Measurements from ENCODE around the gene SLC23A1. TPM values are rescaled to one million over a fixed set of nuclear protein-coding genes. Genes with fewer than 3 reads are reported as not detected.

The SLC23A1 gene
- under 1 TPM in 1 of 2 donors, not detected in 1; 0.40 TPM for total RNA-seq
- under 1 TPM; 0.78 to 0.99 TPM for polyA plus RNA-seq (ENCODE audit: insufficient read length in 2 of 2)
- long read RNA-seq, donor 1: 0 reads
- long read RNA-seq, donor 2: 0 reads
- long read RNA-seq, donor 3: 0 reads
- long read RNA-seq, donor 4: 0 reads

DNA sequence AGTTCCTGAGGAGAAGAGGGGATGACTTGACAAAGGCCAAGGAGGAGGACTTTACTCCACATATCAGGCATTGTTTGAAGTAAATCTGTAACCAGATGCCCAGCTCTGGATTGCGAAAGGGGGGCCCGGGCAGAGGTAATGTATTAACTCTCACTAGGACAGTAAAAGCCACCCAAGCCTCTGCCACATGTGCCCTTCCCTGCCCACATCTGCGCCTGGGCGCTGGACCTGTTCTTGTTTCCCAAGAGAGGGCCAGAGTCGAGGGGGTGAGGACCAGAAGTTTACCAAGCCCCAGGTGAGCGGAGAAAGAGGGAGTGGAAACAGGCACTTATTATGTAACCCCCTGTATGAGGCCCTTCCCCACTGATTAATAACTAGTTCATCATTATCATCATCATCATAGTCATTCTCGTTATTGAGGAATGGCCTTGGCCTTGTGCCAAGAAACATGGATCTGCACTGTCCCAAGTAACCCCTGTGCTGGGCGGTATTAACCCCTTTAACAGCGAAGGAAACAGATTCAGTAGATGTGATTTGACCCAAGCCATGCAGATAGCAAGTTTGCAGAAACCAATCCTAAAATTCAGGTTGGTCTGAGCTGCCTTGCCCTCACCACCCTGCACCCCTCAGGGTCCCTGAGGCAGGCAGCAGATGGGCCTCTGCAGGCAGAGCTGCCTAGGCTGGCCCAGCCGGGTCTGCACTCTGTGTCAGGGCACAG is at the start of gene SLC23A1:
SLC23A1 (minus strand) TSS at position 23 of the 718 bp plus-strand sequence. CDS start 44 bp downstream, outside the sequence.
- H3K4me3 ChIP-seq (ENCODE audit: low read depth, low read length): no peak within 1 kb of the TSS
- peaks cover 8% of the 10 kb centered on the region for H3K36me3 ChIP-seq (ENCODE audit: control insufficient read depth, insufficient read depth, low read length)
- H3K27ac ChIP-seq (ENCODE audit: low read depth, low read length): no peak within 1 kb of the TSS
- peaks cover 2% of the 10 kb centered on the region for H3K27me3 ChIP-seq (ENCODE audit: control insufficient read depth, insufficient read depth, low read length)
- no peak for DNase-seq (ENCODE audit: low read depth in 4 of 6, low spot score in 6 of 6)
- no peaks in the 10 kb centered on the region for H3K9me3 ChIP-seq (ENCODE audit: control insufficient read depth, insufficient read depth, low read length)
- peaks cover 4% of the 10 kb centered on the region for H3K4me1 ChIP-seq (ENCODE audit: control insufficient read depth, insufficient read depth, low read length)
- WGBS (ENCODE audit: insufficient coverage): 72% methylated on average over 6 of the region's 10 CpGs

DNA sequence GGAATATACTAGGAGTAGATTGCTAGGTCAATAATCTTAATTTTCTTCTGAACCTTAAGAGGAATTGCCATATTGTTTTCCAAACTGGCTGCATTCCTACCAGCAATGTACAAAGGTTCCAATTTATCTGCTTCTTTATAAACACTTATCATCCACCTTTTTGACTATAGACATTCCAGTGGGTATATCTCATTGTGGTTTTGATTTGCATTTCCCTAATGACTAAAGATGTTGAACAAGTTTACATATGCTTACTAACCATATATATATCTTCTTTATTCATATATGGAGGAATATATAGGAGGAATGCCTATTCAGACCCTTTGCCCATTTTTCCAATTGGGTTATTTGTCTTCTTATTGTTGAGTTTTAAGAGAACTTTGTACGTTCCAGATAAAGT is 48.6 kb upstream of the SLC23A1 start:
- Histone ChIP-seq H3K4me3 (ENCODE audit: low read depth, low read length) (no peak overlapping the region), H3K36me3 (ENCODE audit: control insufficient read depth, insufficient read depth, low read length) (peaks cover 45% of the 10 kb centered on the region), H3K9me3 (ENCODE audit: control insufficient read depth, insufficient read depth, low read length) (no peaks in the 10 kb centered on the region), H3K27me3 (ENCODE audit: control insufficient read depth, insufficient read depth, low read length) (no peaks in the 10 kb centered on the region), H3K4me1 (ENCODE audit: control insufficient read depth, insufficient read depth, low read length) (no peaks in the 10 kb centered on the region), H3K27ac (ENCODE audit: low read depth, low read length) (no peak overlapping the region)
- WGBS (ENCODE audit: insufficient coverage): no CpG with 5 or more reads among the region's 1 CpG
- DNase-seq (ENCODE audit: low read depth in 4 of 6, low spot score in 6 of 6): no peak

DNA sequence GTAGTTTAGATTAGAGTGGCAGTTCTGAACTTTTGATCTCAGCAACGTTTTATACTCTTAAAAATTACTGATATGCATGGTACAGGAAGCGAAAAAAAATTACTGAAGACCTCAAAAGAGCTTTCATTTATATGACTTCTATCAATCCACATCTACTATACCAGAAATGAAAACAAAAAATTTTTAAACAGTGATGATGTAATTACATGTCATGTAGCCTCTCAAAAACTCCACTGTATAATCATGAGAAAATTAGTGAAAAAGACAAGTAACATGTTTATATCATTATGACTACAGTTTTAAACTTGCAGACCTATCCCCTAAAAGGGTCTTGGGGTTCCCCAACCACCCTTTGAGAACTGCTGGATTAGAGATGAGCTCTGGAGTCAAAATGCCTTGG is 46.9 kb upstream of the SLC23A1 start:
- WGBS (ENCODE audit: insufficient coverage): no CpG with 5 or more reads among the region's 2 CpGs
- peaks cover 45% of the 10 kb centered on the region for H3K36me3 ChIP-seq (ENCODE audit: control insufficient read depth, insufficient read depth, low read length)
- no peaks in the 10 kb centered on the region for H3K27me3 ChIP-seq (ENCODE audit: control insufficient read depth, insufficient read depth, low read length)
- H3K4me3 ChIP-seq (ENCODE audit: low read depth, low read length): no peak overlapping the region
- H3K4me1 ChIP-seq (ENCODE audit: control insufficient read depth, insufficient read depth, low read length): no peaks in the 10 kb centered on the region
- H3K27ac ChIP-seq (ENCODE audit: low read depth, low read length): no peak overlapping the region
- H3K9me3 ChIP-seq (ENCODE audit: control insufficient read depth, insufficient read depth, low read length): no peaks in the 10 kb centered on the region
- no peak for DNase-seq (ENCODE audit: low read depth in 4 of 6, low spot score in 6 of 6)

DNA sequence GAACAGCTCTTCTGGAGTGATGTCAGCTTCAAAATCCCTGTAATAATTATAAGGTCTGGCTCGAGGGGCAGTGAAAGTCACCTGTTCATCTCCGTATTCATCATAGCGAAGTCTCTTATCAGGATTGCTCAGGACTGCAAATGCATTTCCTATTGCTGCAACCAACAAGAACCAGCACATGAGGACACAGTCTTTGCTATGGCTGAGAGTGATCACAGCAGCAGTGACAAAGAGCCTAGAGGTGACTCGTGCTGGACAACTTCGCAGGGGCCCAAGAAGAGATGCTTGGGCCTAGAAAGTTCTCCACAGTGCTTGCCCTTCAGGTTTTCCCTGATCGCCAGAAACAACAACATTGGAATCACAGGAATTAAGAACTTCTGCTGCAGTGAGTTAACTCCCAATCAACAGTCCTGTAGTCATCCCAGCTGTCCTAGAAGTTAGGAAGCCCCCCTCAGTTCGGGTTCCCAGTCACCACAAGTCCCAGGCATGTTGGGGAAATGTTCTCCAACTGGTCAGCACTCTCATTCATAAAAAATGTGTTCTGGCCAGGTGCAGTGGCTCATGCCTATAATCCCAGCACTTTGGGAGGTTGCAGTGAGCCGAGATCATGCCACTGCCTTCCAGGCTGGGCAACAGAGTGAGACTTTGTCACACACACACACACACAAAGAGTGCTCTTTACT is 43.2 kb upstream of the SLC23A1 start:
- H3K27ac ChIP-seq (ENCODE audit: low read depth, low read length): no peak overlapping the region
- WGBS (ENCODE audit: insufficient coverage): 97% methylated on average over 8 of the region's 8 CpGs
- peaks cover 44% of the 10 kb centered on the region for H3K36me3 ChIP-seq (ENCODE audit: control insufficient read depth, insufficient read depth, low read length)

DNA sequence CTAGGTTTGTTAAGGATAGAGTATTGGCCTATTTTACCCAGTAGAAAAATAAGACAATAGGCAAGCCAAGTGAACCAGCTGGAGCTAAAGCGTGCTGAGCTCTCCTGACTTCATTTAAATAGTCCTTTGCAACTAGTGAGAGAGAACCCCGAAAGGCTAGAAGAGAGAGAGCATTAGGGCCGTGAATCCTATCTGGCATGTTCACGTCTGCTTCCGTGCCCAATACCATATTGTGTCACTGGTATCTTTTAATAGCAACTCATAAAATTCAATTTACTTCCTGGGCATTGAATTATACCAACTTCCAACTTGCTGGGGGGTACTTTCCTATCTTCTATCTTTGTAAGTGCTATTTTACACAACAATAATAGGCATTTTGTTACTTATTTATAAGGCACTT is 42.4 kb upstream of the SLC23A1 start:
- no CpG with 5 or more reads among the region's 5 CpGs for WGBS (ENCODE audit: insufficient coverage)
- H3K27ac ChIP-seq (ENCODE audit: low read depth, low read length): no peak overlapping the region
- H3K4me1 ChIP-seq (ENCODE audit: control insufficient read depth, insufficient read depth, low read length): no peaks in the 10 kb centered on the region
- no peak for DNase-seq (ENCODE audit: low read depth in 4 of 6, low spot score in 6 of 6)
- H3K27me3 ChIP-seq (ENCODE audit: control insufficient read depth, insufficient read depth, low read length): no peaks in the 10 kb centered on the region
- no peak overlapping the region for H3K4me3 ChIP-seq (ENCODE audit: low read depth, low read length)
- H3K36me3 ChIP-seq (ENCODE audit: control insufficient read depth, insufficient read depth, low read length): peaks cover 50% of the 10 kb centered on the region
- H3K9me3 ChIP-seq (ENCODE audit: control insufficient read depth, insufficient read depth, low read length): no peaks in the 10 kb centered on the region

More for the DNA sequence above, 43.2 kb upstream of the SLC23A1 start:
- DNase-seq (ENCODE audit: low read depth in 4 of 6, low spot score in 6 of 6): no peak
- no peaks in the 10 kb centered on the region for H3K4me1 ChIP-seq (ENCODE audit: control insufficient read depth, insufficient read depth, low read length)
- H3K4me3 ChIP-seq (ENCODE audit: low read depth, low read length): no peak overlapping the region
- H3K9me3 ChIP-seq (ENCODE audit: control insufficient read depth, insufficient read depth, low read length): no peaks in the 10 kb centered on the region
- no peaks in the 10 kb centered on the region for H3K27me3 ChIP-seq (ENCODE audit: control insufficient read depth, insufficient read depth, low read length)

DNA sequence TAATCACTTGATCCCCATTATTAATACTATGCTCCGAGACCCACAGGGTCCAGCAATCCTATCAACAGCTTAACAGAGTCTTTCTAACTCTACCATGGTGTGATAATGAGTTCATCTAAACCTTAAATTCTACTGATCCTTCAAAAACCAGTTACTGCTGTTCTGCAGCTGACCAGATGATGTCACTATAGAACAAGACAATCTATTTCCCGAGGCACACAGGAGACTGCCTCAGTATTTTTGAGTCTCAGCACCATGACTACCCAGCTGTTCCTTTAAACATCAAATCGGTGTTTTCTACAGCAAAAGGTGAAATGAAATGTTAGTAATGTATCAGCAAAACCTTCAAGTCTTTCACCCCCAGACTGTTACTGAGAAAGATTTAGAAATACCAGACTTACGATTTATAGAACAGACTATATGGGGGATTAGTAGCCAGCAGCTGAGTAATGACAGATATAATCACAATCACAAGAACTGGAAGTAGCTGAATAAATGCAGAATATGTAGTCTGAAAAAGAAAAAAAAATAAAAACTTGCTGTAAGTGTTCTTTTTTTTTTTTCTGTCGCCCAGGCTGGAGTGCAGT is 39.3 kb upstream of the SLC23A1 start:
- 0% methylated on average over 1 of the region's 5 CpGs for WGBS (ENCODE audit: insufficient coverage)
- Histone ChIP-seq H3K4me3 (ENCODE audit: low read depth, low read length) (no peak overlapping the region), H3K27me3 (ENCODE audit: control insufficient read depth, insufficient read depth, low read length) (no peaks in the 10 kb centered on the region), H3K36me3 (ENCODE audit: control insufficient read depth, insufficient read depth, low read length) (peaks cover 53% of the 10 kb centered on the region), H3K27ac (ENCODE audit: low read depth, low read length) (no peak overlapping the region), H3K4me1 (ENCODE audit: control insufficient read depth, insufficient read depth, low read length) (peaks cover 9% of the 10 kb centered on the region), H3K9me3 (ENCODE audit: control insufficient read depth, insufficient read depth, low read length) (no peaks in the 10 kb centered on the region)
- DNase-seq (ENCODE audit: low read depth in 4 of 6, low spot score in 6 of 6): peak in 3 of 6 donors; percentile 58 to 92 (median 86)

DNA sequence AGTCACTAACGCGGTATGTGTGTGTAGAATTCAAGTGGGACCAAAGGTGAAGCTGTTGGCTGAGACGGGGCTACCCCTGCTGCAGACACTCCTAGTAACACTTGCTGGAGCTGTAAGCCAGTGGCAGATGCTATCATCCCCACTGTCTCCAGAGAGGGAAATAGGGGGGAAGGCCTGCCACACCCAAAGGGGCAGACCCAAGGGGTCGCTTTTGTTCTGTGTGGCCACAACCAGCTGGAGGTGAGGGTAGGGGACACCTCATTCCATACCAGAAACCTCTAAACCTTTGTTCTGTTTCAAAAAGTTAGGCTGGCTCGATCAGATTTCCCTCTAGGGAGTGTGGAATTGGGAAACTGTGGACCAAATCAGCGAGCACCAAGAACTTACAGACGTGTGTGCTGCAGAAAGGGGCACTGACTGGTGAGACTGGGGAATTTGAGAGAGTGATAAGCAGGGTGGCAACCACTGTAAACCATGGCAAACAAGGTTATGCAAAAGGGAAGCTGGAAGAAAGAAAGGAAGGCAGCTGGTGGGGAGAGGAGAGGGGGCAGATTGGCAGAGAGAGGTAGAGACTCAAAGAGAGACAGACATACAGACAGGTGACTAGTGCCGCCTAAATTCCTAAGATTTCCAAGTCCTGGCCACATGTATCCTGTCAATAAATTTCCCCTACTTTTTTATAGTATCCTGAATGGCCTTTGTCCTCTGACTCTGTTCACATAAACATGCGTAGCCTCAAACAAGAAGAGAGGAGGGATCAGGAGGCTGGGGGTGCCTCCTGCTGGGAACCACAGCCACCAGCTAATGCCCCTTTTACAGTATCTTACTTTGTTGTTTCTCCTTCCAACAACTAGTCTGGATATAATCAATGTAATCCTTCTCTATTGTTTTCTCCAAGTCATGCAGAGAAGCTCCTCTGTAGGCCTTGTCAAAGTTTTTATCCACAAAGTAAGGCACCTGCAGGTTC is 36.4 kb upstream of the SLC23A1 start:
- no peak for DNase-seq (ENCODE audit: low read depth in 4 of 6, low spot score in 6 of 6)
- no peaks in the 10 kb centered on the region for H3K9me3 ChIP-seq (ENCODE audit: control insufficient read depth, insufficient read depth, low read length)
- H3K27ac ChIP-seq (ENCODE audit: low read depth, low read length): no peak overlapping the region
- no peaks in the 10 kb centered on the region for H3K27me3 ChIP-seq (ENCODE audit: control insufficient read depth, insufficient read depth, low read length)
- H3K4me1 ChIP-seq (ENCODE audit: control insufficient read depth, insufficient read depth, low read length): peaks cover 32% of the 10 kb centered on the region
- H3K4me3 ChIP-seq (ENCODE audit: low read depth, low read length): no peak overlapping the region
- 61% methylated on average over 5 of the region's 9 CpGs for WGBS (ENCODE audit: insufficient coverage)
- peaks cover 45% of the 10 kb centered on the region for H3K36me3 ChIP-seq (ENCODE audit: control insufficient read depth, insufficient read depth, low read length)

DNA sequence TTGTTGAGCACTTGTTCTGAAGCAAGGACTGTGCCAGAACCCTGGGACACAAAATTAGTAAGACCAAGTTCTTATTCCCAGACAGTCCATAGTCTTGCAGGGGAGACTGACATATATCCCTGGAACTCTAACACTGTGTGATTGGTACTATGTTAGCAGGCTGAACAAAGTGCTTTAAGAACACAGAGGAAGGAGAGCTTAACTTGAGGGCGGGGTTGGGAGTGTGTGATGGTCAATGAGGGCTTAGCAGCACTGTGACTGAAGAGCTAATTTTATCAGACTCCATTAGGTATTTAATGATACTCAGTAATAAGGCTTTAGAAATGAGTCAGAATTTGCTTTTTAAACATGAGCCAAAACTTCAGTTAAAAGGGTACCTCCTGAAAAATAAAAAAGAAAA is 35.7 kb upstream of the SLC23A1 start:
- Histone ChIP-seq H3K36me3 (ENCODE audit: control insufficient read depth, insufficient read depth, low read length) (peaks cover 38% of the 10 kb centered on the region), H3K4me1 (ENCODE audit: control insufficient read depth, insufficient read depth, low read length) (peaks cover 38% of the 10 kb centered on the region), H3K9me3 (ENCODE audit: control insufficient read depth, insufficient read depth, low read length) (no peaks in the 10 kb centered on the region), H3K27me3 (ENCODE audit: control insufficient read depth, insufficient read depth, low read length) (no peaks in the 10 kb centered on the region), H3K4me3 (ENCODE audit: low read depth, low read length) (no peak overlapping the region), H3K27ac (ENCODE audit: low read depth, low read length) (no peak overlapping the region)
- DNase-seq (ENCODE audit: low read depth in 4 of 6, low spot score in 6 of 6): no peak
- no CpG with 5 or more reads among the region's 1 CpG for WGBS (ENCODE audit: insufficient coverage)

DNA sequence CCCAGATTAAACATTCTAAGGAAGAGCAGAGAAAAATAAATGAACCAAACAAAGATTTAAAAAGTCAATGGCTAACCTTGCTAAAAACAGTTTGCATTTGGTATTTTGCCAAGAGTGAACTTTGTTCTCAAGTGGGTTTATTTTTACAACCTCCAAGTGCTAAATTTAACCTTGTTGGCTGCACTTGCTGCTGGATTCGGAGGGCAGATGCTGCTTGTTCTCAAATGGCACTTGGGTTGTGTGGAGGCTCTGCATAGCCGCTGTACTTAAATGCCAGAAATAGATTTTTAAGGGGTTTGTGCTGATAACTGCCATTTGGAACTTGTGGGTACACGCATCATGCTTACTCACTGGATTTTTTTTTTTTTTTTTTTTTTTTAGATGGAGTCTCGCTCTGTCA is 34.1 kb upstream of the SLC23A1 start:
- H3K9me3 ChIP-seq (ENCODE audit: control insufficient read depth, insufficient read depth, low read length): no peaks in the 10 kb centered on the region

More for the DNA sequence above, 34.1 kb upstream of the SLC23A1 start:
- 56% methylated on average over 2 of the region's 4 CpGs for WGBS (ENCODE audit: insufficient coverage)
- DNase-seq (ENCODE audit: low read depth in 4 of 6, low spot score in 6 of 6): peak in 1 of 6 donors; percentile 49
- peak overlapping the region; percentile 25 for H3K27ac ChIP-seq (ENCODE audit: low read depth, low read length)
- no peaks in the 10 kb centered on the region for H3K27me3 ChIP-seq (ENCODE audit: control insufficient read depth, insufficient read depth, low read length)
- H3K4me1 ChIP-seq (ENCODE audit: control insufficient read depth, insufficient read depth, low read length): peaks cover 39% of the 10 kb centered on the region
- peaks cover 35% of the 10 kb centered on the region for H3K36me3 ChIP-seq (ENCODE audit: control insufficient read depth, insufficient read depth, low read length)
- no peak overlapping the region for H3K4me3 ChIP-seq (ENCODE audit: low read depth, low read length)

All from spinal cord (tissue), 10 donors.